H1 (cell line): ENCODE data around the gene NOC2L. TPM values are rescaled to one million over a fixed set of nuclear protein-coding genes. Genes with fewer than 3 reads are reported as not detected.

Experiments
- CTCF ChIA-PET: fragments of 300-600 bp; sonication (Branson Sonifier 250); formaldehyde crosslinking; loops from one replicate; lab custom pipeline; 2021; ENCODE audit not compliant: partially characterized antibody; lab: Charles Lee
- POLR2A ChIA-PET: fragments of 300-600 bp; sonication (Branson Sonifier 250); formaldehyde crosslinking; loops from one replicate; lab custom pipeline; 2021; ENCODE audit warnings: inconsistent platforms; ENCODE audit not compliant: partially characterized antibody; lab: Charles Lee
- DNase-seq, 2 experiments: peaks; one replicate each; pipeline versions ENCODE4 v3.0.0 to v3.0.0-alpha.2; 2010 to 2022; ENCODE audit warnings: low spot score in 2 of 2, low read depth in 1 of 2, mixed read lengths in 1 of 2
- FAIRE-seq: peaks from 2 replicates; lab custom pipeline; 2011; peaks lifted over from hg19 to GRCh38; lab: Jason Lieb, UNC
- H2AFZ ChIP-seq: 2 replicates; pipeline ENCODE4 v1.8.1; 2012; ENCODE audit warnings: low read length, inconsistent platforms
- H2AK5ac ChIP-seq: 2 replicates; pipeline ENCODE4 v1.6.1; 2013; ENCODE audit warnings: low read depth, low read length
- H2BK120ac ChIP-seq: replicated peaks from 2 replicates; pipeline ENCODE3; 2013; ENCODE audit warnings: low read depth, low read length, inconsistent platforms
- H2BK12ac ChIP-seq: 2 replicates; pipeline ENCODE4 v1.6.1; 2013; ENCODE audit warnings: low read depth, low read length
- H2BK15ac ChIP-seq: 2 replicates; pipeline ENCODE4 v1.6.1; 2013; ENCODE audit warnings: low read length
- H2BK20ac ChIP-seq: 2 replicates; pipeline ENCODE4 v1.6.1; 2013; ENCODE audit warnings: low read length
- H2BK5ac ChIP-seq: 2 replicates; pipeline ENCODE4 v1.6.1; 2013; ENCODE audit warnings: low read depth, low read length
- H3K14ac ChIP-seq: 2 replicates; pipeline ENCODE4 v1.6.1; 2013; ENCODE audit warnings: inconsistent platforms; ENCODE audit not compliant: insufficient read length
- H3K18ac ChIP-seq: 2 replicates; pipeline ENCODE4 v1.6.1; 2013; ENCODE audit warnings: low read length; ENCODE audit errors: extremely low read depth
- H3K23ac ChIP-seq: 2 replicates; pipeline ENCODE4 v1.6.1; 2013; ENCODE audit warnings: inconsistent platforms; ENCODE audit not compliant: insufficient read length
- H3K23me2 ChIP-seq: 2 replicates; pipeline ENCODE4 v1.6.1; 2013; ENCODE audit warnings: low read depth, low read length
- H3K27ac ChIP-seq: 2 replicates; pipeline ENCODE4 v1.6.1; 2011; ENCODE audit warnings: low read depth, low read length, inconsistent platforms
- H3K27me3 ChIP-seq, 4 experiments: replicated peaks in 1 of 4; 1 replicate in 1 of 4; 2 replicates in 3 of 4; pipeline versions ENCODE4 v1.6.1 to v1.8.1; 2011 to 2013; ENCODE audit warnings: low read length in 3 of 4, mild to moderate bottlenecking in 3 of 4, inconsistent platforms in 2 of 4, mixed read lengths in 2 of 4, moderate library complexity in 1 of 4; ENCODE audit not compliant: control insufficient read depth in 3 of 4, insufficient read depth in 3 of 4; ENCODE audit errors: extremely low read depth in 1 of 4
- H3K36me3 ChIP-seq, 4 experiments: 2 replicates each; pipeline versions ENCODE4 v1.6.1 to v1.8.1; 2011 to 2013; ENCODE audit warnings: mild to moderate bottlenecking in 4 of 4, low read length in 3 of 4, moderate library complexity in 2 of 4, control low read depth in 1 of 4, inconsistent platforms in 1 of 4; ENCODE audit not compliant: insufficient read depth in 4 of 4, control insufficient read depth in 2 of 4
- H3K4ac ChIP-seq: replicated peaks from 2 replicates; pipeline ENCODE3; 2013; ENCODE audit warnings: low read length, low read depth, mixed read lengths, inconsistent platforms; ENCODE audit not compliant: insufficient read length
- H3K4me1 ChIP-seq, 4 experiments: replicated peaks in 1 of 4; 1 replicate in 1 of 4; 2 replicates in 3 of 4; pipeline versions ENCODE4 v1.6.1 to v1.8.1; 2011 to 2013; ENCODE audit warnings: low read length in 3 of 4, inconsistent platforms in 2 of 4, mixed read lengths in 1 of 4; ENCODE audit not compliant: insufficient read depth in 4 of 4, control insufficient read depth in 3 of 4
- H3K4me2 ChIP-seq, 2 experiments: 2 replicates each; pipeline versions ENCODE4 v1.6.1 to v1.8.1; 2011 to 2013; ENCODE audit warnings: low read depth in 2 of 2, low read length in 2 of 2, control low read depth in 1 of 2, inconsistent platforms in 1 of 2, mild to moderate bottlenecking in 1 of 2; ENCODE audit not compliant: insufficient read depth in 1 of 2
- H3K4me3 ChIP-seq, 4 experiments: fragments of 200-600, 300-600 bp in 1 of 4; sonication (generic), shearing (Covaris generic), sonication (Bioruptor Twin) in 1 of 4; 2 replicates each; pipeline versions ENCODE4 v1.5.1 to v1.8.1; 2011 to 2016; ENCODE audit warnings: low read length in 4 of 4, low read depth in 3 of 4, control low read depth in 2 of 4, inconsistent platforms in 2 of 4, mild to moderate bottlenecking in 2 of 4, mixed read lengths in 1 of 4, moderate library complexity in 1 of 4; ENCODE audit not compliant: insufficient read depth in 2 of 4; ENCODE audit errors: extremely low read depth in 1 of 4
- H3K56ac ChIP-seq: replicated peaks from 2 replicates; pipeline ENCODE3; 2013; ENCODE audit warnings: low read depth, mild to moderate bottlenecking, mixed read lengths, low read length, inconsistent platforms; ENCODE audit not compliant: insufficient read length
- H3K79me1 ChIP-seq: 2 replicates; pipeline ENCODE4 v1.6.1; 2013; ENCODE audit warnings: low read depth, low read length, control low read depth
- H3K79me2 ChIP-seq, 2 experiments: 2 replicates each; pipeline versions ENCODE4 v1.6.1 to v1.8.1; 2012 to 2013; ENCODE audit warnings: low read length in 2 of 2, mild to moderate bottlenecking in 2 of 2, inconsistent platforms in 1 of 2; ENCODE audit not compliant: insufficient read depth in 2 of 2, control insufficient read depth in 1 of 2
- H3K9ac ChIP-seq, 4 experiments: replicated peaks in 1 of 4; 1 replicate in 1 of 4; 2 replicates in 3 of 4; pipeline versions ENCODE4 v1.6.1 to v1.8.1; 2011 to 2013; ENCODE audit warnings: low read depth in 3 of 4, low read length in 3 of 4, control low read depth in 2 of 4, mild to moderate bottlenecking in 2 of 4, moderate library complexity in 2 of 4, inconsistent platforms in 1 of 4; ENCODE audit errors: extremely low read depth in 1 of 4
- H3K9me3 ChIP-seq, 2 experiments: 2 replicates each; pipeline versions ENCODE4 v1.6.1 to v1.8.1; 2012 to 2013; ENCODE audit warnings: mild to moderate bottlenecking in 2 of 2, moderate library complexity in 2 of 2, control low read depth in 1 of 2, inconsistent platforms in 1 of 2, low read depth in 1 of 2, low read length in 1 of 2, mixed read lengths in 1 of 2; ENCODE audit not compliant: insufficient read depth in 2 of 2
- H4K20me1 ChIP-seq, 2 experiments: replicated peaks in 1 of 2; 2 replicates each; pipeline versions ENCODE3 to v1.8.1; 2011 to 2013; ENCODE audit warnings: inconsistent platforms in 2 of 2, low read length in 2 of 2, mild to moderate bottlenecking in 1 of 2; ENCODE audit not compliant: insufficient read depth in 2 of 2, control insufficient read depth in 1 of 2
- H4K5ac ChIP-seq: 2 replicates; pipeline ENCODE4 v1.6.1; 2013; ENCODE audit warnings: low read length, low read depth, mixed read lengths, inconsistent platforms; ENCODE audit not compliant: insufficient read length
- H4K8ac ChIP-seq: 2 replicates; pipeline ENCODE4 v1.8.0; 2013; ENCODE audit warnings: mild to moderate bottlenecking, moderate library complexity, low read length, inconsistent platforms; ENCODE audit not compliant: insufficient read depth; ENCODE audit errors: extremely low read depth
- H4K91ac ChIP-seq: replicated peaks from 2 replicates; pipeline ENCODE3; 2013; ENCODE audit warnings: low read length, mixed read lengths, inconsistent platforms; ENCODE audit not compliant: insufficient read length
- ASH2L ChIP-seq: fragments of 200-600, 300-600 bp; sonication (generic); IDR thresholded peaks from one replicate; pipeline ENCODE4 v1.7.1; 2017; ENCODE audit warnings: low read length
- RBBP5 ChIP-seq: IDR thresholded peaks from 2 replicates; pipeline ENCODE4 v1.7.1; 2012; ENCODE audit warnings: low read depth, mild to moderate bottlenecking, inconsistent platforms, low read length, moderate library complexity, borderline replicate concordance
- RNF2 ChIP-seq: fragments of 200-900, 300-1000 bp; sonication (generic); IDR thresholded peaks from 2 replicates; pipeline ENCODE4 v1.7.1; 2016; ENCODE audit warnings: borderline replicate concordance, low read depth, mild to moderate bottlenecking, antibody characterized with exemption, low read length; ENCODE audit not compliant: poor library complexity, severe bottlenecking; ENCODE audit errors: missing control alignments
- SP4 ChIP-seq: IDR thresholded peaks from 2 replicates; pipeline ENCODE4 v1.6.1; 2012; ENCODE audit warnings: low read length, inconsistent platforms
- WGBS, 2 experiments: shearing (Covaris generic) in 1 of 2; methylation state at CpG; one replicate each; pipeline versions ENCODE4 v1.1.6 to v1.1.7; 2013 to 2015; ENCODE audit warnings: low lambda C conversion rate in 2 of 2, mixed read lengths in 2 of 2, inconsistent platforms in 1 of 2, low coverage in 1 of 2, missing lambda C conversion rate in 1 of 2; ENCODE audit not compliant: insufficient replicate concordance in 2 of 2, insufficient coverage in 1 of 2, insufficient read length in 1 of 2; ENCODE audit errors: extremely low coverage in 1 of 2, missing lambda C conversion rate in 1 of 2; 5-methylcytosine and 5-hydroxymethylcytosine counted together
- polyA plus RNA-seq, 7 experiments: library from polyadenylated mRNA; depleted of rRNA in 3 of 7; stranded (reverse) in 5 of 7; unstranded in 2 of 7; fragments of >200 nt in 5 of 7; fragments of 200-250 nt in 2 of 7; gene quantifications; 1 replicate in 5 of 7; 2 replicates in 1 of 7; 4 replicates in 1 of 7; pipeline versions ENCODE4 v1.2.1 to v1.2.3, GENCODE V29; 2011 to 2013; ENCODE audit warnings: missing spikeins in 2 of 7, mixed read lengths in 2 of 7
- total RNA-seq: library from RNA; stranded (reverse); fragmentation: NEBNext Ultra II Directional; extraction: Animal tissue kit (Norgen Biotek cat#: 25700); gene quantifications from 2 replicates; pipeline ENCODE4 v1.2.1, GENCODE V29; 2021
- TF ChIP-seq, protein P1 (sequence below): IDR thresholded peaks from 2 replicates; pipeline ENCODE4 v1.6.1; 2011; ENCODE audit warnings: low read depth, mild to moderate bottlenecking, low read length; ENCODE audit not compliant: insufficient read depth

NOC2L gene
- total and polyA plus RNA-seq, 2 of the 8 experiments (the other 6 are each of a cell fraction or from before 2014, with no cell fraction given): 74.7 to 130 TPM

DNA sequence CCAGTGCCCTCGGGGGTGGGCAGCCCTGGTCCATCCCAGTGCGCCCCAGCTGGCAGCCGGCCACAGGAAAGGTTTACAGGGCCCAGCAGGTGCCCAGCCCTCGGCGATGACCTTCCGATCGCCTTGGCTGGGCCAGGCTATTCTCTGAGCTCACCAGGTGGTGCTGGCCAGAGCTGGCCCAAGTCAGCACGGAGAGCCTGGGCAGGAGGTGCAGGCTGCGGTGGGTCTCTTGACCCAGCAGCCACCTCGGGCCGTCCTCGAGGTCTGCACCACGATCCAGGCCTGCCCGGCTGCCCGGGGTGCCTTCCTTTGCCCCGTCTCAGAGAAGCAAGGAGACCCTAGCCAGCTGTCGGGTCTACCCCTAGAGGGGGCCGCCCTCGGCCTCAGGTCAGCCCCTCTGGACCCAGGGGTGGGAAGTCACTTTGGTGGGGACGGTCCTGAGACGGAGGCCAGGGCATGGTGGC lies 22.5 kb upstream of the NOC2L start:
- TF ChIP-seq RBBP5: no peak
- no peak for TF ChIP-seq ASH2L
- TF ChIP-seq RNF2: no peak
- TF ChIP-seq, protein P1, sequence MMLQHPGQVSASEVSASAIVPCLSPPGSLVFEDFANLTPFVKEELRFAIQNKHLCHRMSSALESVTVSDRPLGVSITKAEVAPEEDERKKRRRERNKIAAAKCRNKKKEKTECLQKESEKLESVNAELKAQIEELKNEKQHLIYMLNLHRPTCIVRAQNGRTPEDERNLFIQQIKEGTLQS: no peak
- no peak for TF ChIP-seq SP4
- no peak for DNase-seq
- Histone ChIP-seq H4K5ac (no peak overlapping the region), H3K23me2 (no peaks in the 10 kb centered on the region; the same call in 1 of the 2 replicates), H3K27me3 (peaks cover 0 to 25% (median 15%) of the 10 kb centered on the region in 4 experiments; a peak in 5 of 7 replicates), H3K27ac (no peak overlapping the region), H3K4ac (no peak overlapping the region), H4K91ac (no peak overlapping the region), H2AK5ac (no peak overlapping the region), H3K18ac (no peak overlapping the region), H2BK20ac (no peak overlapping the region), H3K79me2 (no peaks in the 10 kb centered on the region), H3K4me2 (no peak overlapping the region), H3K79me1 (no peaks in the 10 kb centered on the region), H3K9ac (no peak overlapping the region), H2BK5ac (no peak overlapping the region), H3K36me3 (no peaks in the 10 kb centered on the region), H3K9me3 (no peaks in the 10 kb centered on the region), H3K23ac (no peak overlapping the region), H3K14ac (no peak overlapping the region), H3K56ac (no peak overlapping the region), H3K4me1 (no peaks in the 10 kb centered on the region; a peak in 1 of 7 replicates), H4K8ac (no peak overlapping the region; the same call in 1 of the 2 replicates), H2BK12ac (no peak overlapping the region), H3K4me3 (no peak overlapping the region), H2AFZ (no peak overlapping the region), H4K20me1 (peaks cover 0 to 8% of the 10 kb centered on the region in 2 experiments), H2BK15ac (no peak overlapping the region), H2BK120ac (no peak overlapping the region)
- no peak for FAIRE-seq
- WGBS, 2 experiments: 82% methylated on average over 14 of the region's 21 CpGs; no CpG with 5 or more reads in 1 of the 2 experiments
- POLR2A ChIA-PET: interaction anchor here (0.9 to 2.4 kb wide), 7 partner anchors 15 to 75 kb away, joined by 3 to 9 read pairs (median 3); partner anchors contain the start of gene HES4
- CTCF ChIA-PET: interaction anchor here (0.5 to 6.9 kb wide), 15 partner anchors 9 to 310 kb away, joined by 3 to 86 read pairs (median 7); partner anchors contain the start of genes HES4 and ISG15
